Measurements from ENCODE around the gene CCL15. TPM values are rescaled to one million over a fixed set of nuclear protein-coding genes. Genes with fewer than 3 reads are reported as not detected.
A peak's percentile ranks its signal among the peaks of the same experiment; 100 is the strongest.

The CCL15 gene
- total and polyA plus RNA-seq, 2 of the 13 experiments (the other 11 are each of a cell fraction or from before 2014, with no cell fraction given): 29.2 to 45.9 TPM

- TF ChIP-seq THAP7 (CRISPR knock-in tag; IDR thresholded peaks at IDR 0.05): no peak
- TF ChIP-seq TFDP1 (CRISPR knock-in tag; IDR thresholded peaks at IDR 0.05; ENCODE audit: borderline replicate concordance): no peak
- no peak for TF ChIP-seq ZNF281 (CRISPR knock-in tag; IDR thresholded peaks at IDR 0.05; ENCODE audit: borderline replicate concordance)
- TF ChIP-seq FIP1L1 (IDR thresholded peaks at IDR 0.05; ENCODE audit: borderline replicate concordance, insufficient read depth, low read depth, low read length): no peak
- TF ChIP-seq ZNF704 (CRISPR knock-in tag; IDR thresholded peaks at IDR 0.05; ENCODE audit: borderline replicate concordance): no peak
- no peak for TF ChIP-seq IKZF4 (CRISPR knock-in tag; IDR thresholded peaks at IDR 0.05; ENCODE audit: borderline replicate concordance, low read depth, not compliant biosample characterization)
- TF ChIP-seq ZNF614 (CRISPR knock-in tag; IDR thresholded peaks at IDR 0.05; ENCODE audit: borderline replicate concordance): no peak
- no peak for TF ChIP-seq ZNF766 (CRISPR knock-in tag; IDR thresholded peaks at IDR 0.05; ENCODE audit: borderline replicate concordance)
- no peak for TF ChIP-seq ETV5 (CRISPR knock-in tag; IDR thresholded peaks at IDR 0.05; ENCODE audit: borderline replicate concordance)
- 0 out of 4 replicates have a peak, but pooled peaks of 1 of the 2 experiments have one; percentile 48 for TF ChIP-seq EP300 (IDR thresholded peaks at IDR 0.05; ENCODE audit: low read depth in 2 of 2, low read length in 2 of 2)
- no peak for TF ChIP-seq EP300 (CRISPR knock-in tag; IDR thresholded peaks at IDR 0.05; ENCODE audit: borderline replicate concordance)
- no peak for TF ChIP-seq ZNF749 (CRISPR knock-in tag; IDR thresholded peaks at IDR 0.05; ENCODE audit: borderline replicate concordance)
- no peak for TF ChIP-seq DR1 (CRISPR knock-in tag; IDR thresholded peaks at IDR 0.05)
- no peak for TF ChIP-seq RARG (CRISPR knock-in tag; IDR thresholded peaks at IDR 0.05; ENCODE audit: low read depth)
- no peak for TF ChIP-seq TSC22D2 (CRISPR knock-in tag; IDR thresholded peaks at IDR 0.05; ENCODE audit: borderline replicate concordance)
- peak; percentile 14; the same call in 1 of the 2 replicates for TF ChIP-seq FOXK1 (CRISPR knock-in tag; IDR thresholded peaks at IDR 0.05; ENCODE audit: borderline replicate concordance, low read depth)
- TF ChIP-seq MXD1 (CRISPR knock-in tag; IDR thresholded peaks at IDR 0.05): no peak
- TF ChIP-seq ATF4 (CRISPR knock-in tag; IDR thresholded peaks at IDR 0.05): no peak
- TF ChIP-seq NAIF1 (CRISPR knock-in tag; IDR thresholded peaks at IDR 0.05; ENCODE audit: borderline replicate concordance): no peak
- no peak for TF ChIP-seq YEATS2 (CRISPR knock-in tag; IDR thresholded peaks at IDR 0.05; ENCODE audit: borderline replicate concordance)
Measured at GRCh38 chr17:35981246-35981645, 20.1 kb downstream of the CCL15 start, which contains the start of gene CCL16 (continued).
